Right lobe of liver (tissue), 6 donors: Measurements from ENCODE around the gene SNX19. TPM values are rescaled to one million over a fixed set of nuclear protein-coding genes. Genes with fewer than 3 reads are reported as not detected.

ENCODE experiments used
- ATAC-seq, 4 donors: fragments of 200-7000 bp; cut with Tn5 transposase; one replicate each; pipeline ENCODE4 v1.9.1; 2020; ENCODE audit warnings: mild to moderate bottlenecking in 4 of 4, moderate library complexity in 4 of 4
- DNase-seq, 3 donors: peaks; one replicate each; pipeline ENCODE4 v3.0.0-alpha.2; 2020
- H3K27ac ChIP-seq, 3 donors: fragments of 200-600 bp; one replicate each; pipeline ENCODE4 v1.8.0; 2022
- H3K27me3 ChIP-seq, 2 donors: fragments of 200-600 bp; one replicate each; pipeline ENCODE4 v1.8.0; 2022
- H3K36me3 ChIP-seq, 4 donors: fragments of 200-600 bp; sonication (generic) in 1 of 4; one replicate each; pipeline versions ENCODE4 v1.5.1 to v1.8.0; 2017 to 2022; ENCODE audit warnings: control low read depth in 1 of 4
- H3K4me1 ChIP-seq, 4 donors: fragments of 200-600 bp; sonication (generic) in 1 of 4; one replicate each; pipeline versions ENCODE4 v1.5.1 to v1.8.0; 2017 to 2022; ENCODE audit warnings: control low read depth in 1 of 4
- H3K4me3 ChIP-seq, 3 donors: fragments of 200-600 bp; one replicate each; pipeline ENCODE4 v1.8.0; 2022
- H3K9me3 ChIP-seq, 4 donors: fragments of 200-600 bp; sonication (generic) in 1 of 4; one replicate each; pipeline versions ENCODE4 v1.5.1 to v1.8.0; 2017 to 2022; ENCODE audit warnings: control low read depth in 1 of 4
- POLR2A ChIP-seq: fragments of 450-650 bp; IDR thresholded peaks from one replicate; pipeline ENCODE4 v1.6.1; 2017; ENCODE audit warnings: antibody characterized with exemption, mild to moderate bottlenecking
- WGBS: methylation state at CpG from one replicate; pipeline ENCODE4 v1.1.6; 2018; ENCODE audit warnings: low coverage, low lambda C conversion rate; ENCODE audit not compliant: insufficient coverage; ENCODE audit errors: missing lambda C conversion rate; 5-methylcytosine and 5-hydroxymethylcytosine counted together
- intact Hi-C, 2 donors: fragments of 100-400 bp; cut with DNase I; formaldehyde crosslinking; loops; one replicate each; pipeline versions ENCODE4 v1.11.2 to v1.14.1; 2022
- total RNA-seq, 6 experiments: library from RNA; depleted of rRNA in 2 of 6; stranded (reverse); fragments of >200 nt in 2 of 6; fragmentation: NEBNext Ultra II Directional in 3 of 6; extraction: Animal tissue kit (Norgen Biotek cat#: 25700) in 3 of 6; gene quantifications; one replicate each; pipeline versions ENCODE4 v1.1.0 to v1.2.4, GENCODE V29; 2016 to 2023
- TF ChIP-seq, protein P1 (sequence below), 4 donors: fragments of 200-600 bp in 3 of 4; fragments of 450-650 bp in 1 of 4; IDR thresholded peaks; one replicate each; pipeline versions ENCODE4 v1.5.1 to v1.8.0; 2016 to 2022; ENCODE audit warnings: antibody characterized with exemption in 4 of 4, mild to moderate bottlenecking in 2 of 4
- donor health status: DM: no; HTN: yes; CAD: no.
- donor health status: DM: no; HTN: no; CAD: no.
- donor health status: DM: no; HTN: no; CAD: no.
- donor health status: DM: no; HTN: yes; CAD: no.
- donor health status: DM: no; HTN: yes; CAD: no.

Gene SNX19
- total RNA-seq, 6 experiments from 2014 or later = 23.3 to 74.4 (median 32.7) TPM

DNA sequence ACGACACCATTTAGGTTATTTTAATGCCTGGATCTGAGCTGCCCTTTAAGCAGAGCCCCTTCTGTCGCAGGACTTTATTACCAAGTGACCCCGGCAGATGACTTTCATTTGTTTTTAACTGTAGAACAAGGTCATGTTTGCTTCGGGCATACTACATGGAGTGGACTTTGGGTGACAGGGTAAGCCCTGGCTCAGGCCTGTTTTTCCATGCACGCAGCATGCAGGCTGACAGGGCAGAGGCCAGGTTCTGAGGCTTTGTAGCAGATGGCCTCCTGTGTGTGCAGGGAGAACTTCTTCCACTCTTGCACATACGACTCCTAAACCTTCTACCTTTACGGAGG, 50.5 kb downstream of the SNX19 start:
- H3K27me3 ChIP-seq = no peaks in the 10 kb centered on the region
- TF ChIP-seq POLR2A = no peak
- TF ChIP-seq, protein P1, sequence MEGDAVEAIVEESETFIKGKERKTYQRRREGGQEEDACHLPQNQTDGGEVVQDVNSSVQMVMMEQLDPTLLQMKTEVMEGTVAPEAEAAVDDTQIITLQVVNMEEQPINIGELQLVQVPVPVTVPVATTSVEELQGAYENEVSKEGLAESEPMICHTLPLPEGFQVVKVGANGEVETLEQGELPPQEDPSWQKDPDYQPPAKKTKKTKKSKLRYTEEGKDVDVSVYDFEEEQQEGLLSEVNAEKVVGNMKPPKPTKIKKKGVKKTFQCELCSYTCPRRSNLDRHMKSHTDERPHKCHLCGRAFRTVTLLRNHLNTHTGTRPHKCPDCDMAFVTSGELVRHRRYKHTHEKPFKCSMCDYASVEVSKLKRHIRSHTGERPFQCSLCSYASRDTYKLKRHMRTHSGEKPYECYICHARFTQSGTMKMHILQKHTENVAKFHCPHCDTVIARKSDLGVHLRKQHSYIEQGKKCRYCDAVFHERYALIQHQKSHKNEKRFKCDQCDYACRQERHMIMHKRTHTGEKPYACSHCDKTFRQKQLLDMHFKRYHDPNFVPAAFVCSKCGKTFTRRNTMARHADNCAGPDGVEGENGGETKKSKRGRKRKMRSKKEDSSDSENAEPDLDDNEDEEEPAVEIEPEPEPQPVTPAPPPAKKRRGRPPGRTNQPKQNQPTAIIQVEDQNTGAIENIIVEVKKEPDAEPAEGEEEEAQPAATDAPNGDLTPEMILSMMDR (IDR thresholded peaks at IDR 0.05) = no peak
- WGBS = 16% methylated on average over 7 of the region's 7 CpGs
- ATAC-seq (peak; percentile 90 to 94 (median 92)), DNase-seq (peak; percentile 76 to 90 (median 89))
- H3K36me3 ChIP-seq = no peaks in the 10 kb centered on the region
- H3K4me1 ChIP-seq = peaks cover 0 to 20% (median 9%) of the 10 kb centered on the region in 4 donors
- H3K9me3 ChIP-seq = no peaks in the 10 kb centered on the region
- peak overlapping the region; percentile 73 to 94 (median 93) for H3K27ac ChIP-seq
- intact Hi-C loops = loop anchor here in 1 of 2 donors (10.0 kb wide), 1 partner anchor 651 kb away; no protein-coding TSS in a partner anchor
- H3K4me3 ChIP-seq = no peak overlapping the region

DNA sequence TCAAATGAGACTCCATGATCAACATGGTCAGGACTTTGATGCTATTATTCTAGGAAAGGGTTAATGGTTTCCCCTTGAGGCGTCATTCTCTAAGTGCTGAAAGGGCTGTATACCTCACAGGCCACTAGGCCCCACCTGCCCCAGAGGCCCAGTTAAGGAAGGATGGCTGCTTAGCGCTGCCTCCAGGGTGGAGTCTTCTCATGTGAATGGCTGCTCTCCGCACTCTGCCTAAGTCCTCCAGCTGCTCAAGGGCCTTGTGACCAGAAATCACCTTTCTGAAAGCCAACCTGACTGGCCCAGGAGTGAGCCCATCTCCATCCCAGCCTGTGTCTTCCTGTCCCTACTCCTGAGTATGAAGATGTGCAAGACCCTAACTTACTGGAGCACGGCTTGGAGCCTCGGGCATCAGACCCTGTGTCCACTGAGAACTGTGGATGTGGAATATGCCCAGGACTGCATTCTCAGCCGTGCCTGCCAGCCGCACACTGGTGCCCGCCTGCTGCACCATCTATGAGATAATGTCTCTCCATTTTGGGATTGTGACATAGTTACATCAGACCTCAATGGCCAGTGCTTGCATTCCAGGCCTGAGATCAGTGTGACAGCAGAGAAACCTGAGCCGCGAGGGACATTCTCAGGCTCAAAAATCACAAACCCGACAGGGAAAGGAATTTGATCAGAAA, 51.0 kb downstream of the SNX19 start:
- ATAC-seq = peak; percentile 72 to 80 (median 78)
- DNase-seq = peak; percentile 40 to 62 (median 60)
- intact Hi-C loops = loop anchor here in 1 of 2 donors (10.0 kb wide), 1 partner anchor 650 kb away; no protein-coding TSS in a partner anchor
- Histone ChIP-seq H3K4me3 (no peak overlapping the region), H3K27me3 (no peaks in the 10 kb centered on the region), H3K36me3 (no peaks in the 10 kb centered on the region), H3K9me3 (no peaks in the 10 kb centered on the region), H3K4me1 (peaks cover 0 to 20% (median 9%) of the 10 kb centered on the region in 4 donors), H3K27ac (peak overlapping the region; percentile 73 to 94 (median 93))
- 40% methylated on average over 2 of the region's 11 CpGs for WGBS
- no peak for TF ChIP-seq POLR2A
- TF ChIP-seq, protein P1 (IDR thresholded peaks at IDR 0.05) = no peak

DNA sequence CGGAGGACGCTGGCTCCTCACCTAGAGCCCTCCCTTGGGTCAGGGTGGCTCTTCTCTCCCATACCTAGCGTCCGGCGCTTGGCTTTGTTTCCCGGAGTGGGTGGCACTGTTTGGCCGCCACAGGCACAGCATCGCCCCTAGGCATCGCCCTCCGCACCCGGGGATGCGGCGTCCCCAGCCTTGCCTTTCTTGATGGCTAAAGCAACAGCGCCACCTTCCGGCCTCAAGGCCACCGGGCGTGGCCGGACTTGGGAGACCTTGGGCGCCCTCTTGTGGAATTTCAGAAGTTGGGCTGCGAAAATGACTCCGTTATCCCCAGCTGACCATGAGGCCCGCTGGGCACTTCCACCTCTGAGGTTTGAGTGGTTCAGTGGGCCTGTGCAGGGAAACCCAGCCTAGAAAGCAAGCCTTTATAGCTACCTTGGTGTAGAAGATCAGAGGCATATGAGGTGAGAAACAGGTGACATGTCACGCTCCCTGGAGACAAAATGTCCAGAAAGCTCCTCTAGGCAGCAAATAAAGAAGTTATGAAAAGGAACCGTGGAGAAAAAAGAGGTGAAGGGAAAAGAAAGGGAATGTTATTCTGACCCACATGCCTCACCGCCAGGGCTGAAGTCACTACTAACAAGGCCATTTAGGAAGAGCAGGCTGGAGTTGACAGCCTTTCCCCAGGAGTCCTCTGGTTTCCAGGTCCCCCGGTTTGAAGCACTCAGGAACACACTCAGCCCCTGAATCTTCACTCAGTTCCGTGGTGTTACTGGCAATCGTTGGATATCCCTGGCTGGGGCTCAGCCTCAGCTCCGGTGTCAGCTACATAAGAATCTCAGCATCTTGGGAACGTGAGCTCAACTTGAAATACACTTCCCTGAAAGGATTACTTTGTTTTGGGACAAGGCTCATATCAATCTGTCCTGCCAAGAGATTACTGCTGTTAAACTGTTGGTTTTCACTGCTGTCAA, 54.1 kb downstream of the SNX19 start:
- Histone ChIP-seq H3K27me3 (no peaks in the 10 kb centered on the region), H3K36me3 (no peaks in the 10 kb centered on the region), H3K4me3 (no peak overlapping the region), H3K4me1 (peaks cover 0 to 20% (median 9%) of the 10 kb centered on the region in 4 donors), H3K9me3 (no peaks in the 10 kb centered on the region), H3K27ac (no peak overlapping the region)
- DNase-seq (peak; percentile 90 to 91 (median 91)), ATAC-seq (peak; percentile 77)
- 57% methylated on average over 12 of the region's 30 CpGs for WGBS
- intact Hi-C loops = loop anchor here in 1 of 2 donors (5.0 to 10.0 kb wide), 2 partner anchors 435 to 647 kb away; partner anchors contain the start of gene ADAMTS8
- TF ChIP-seq, protein P1 (IDR thresholded peaks at IDR 0.05) = peak; percentile 100
- TF ChIP-seq POLR2A = no peak

DNA sequence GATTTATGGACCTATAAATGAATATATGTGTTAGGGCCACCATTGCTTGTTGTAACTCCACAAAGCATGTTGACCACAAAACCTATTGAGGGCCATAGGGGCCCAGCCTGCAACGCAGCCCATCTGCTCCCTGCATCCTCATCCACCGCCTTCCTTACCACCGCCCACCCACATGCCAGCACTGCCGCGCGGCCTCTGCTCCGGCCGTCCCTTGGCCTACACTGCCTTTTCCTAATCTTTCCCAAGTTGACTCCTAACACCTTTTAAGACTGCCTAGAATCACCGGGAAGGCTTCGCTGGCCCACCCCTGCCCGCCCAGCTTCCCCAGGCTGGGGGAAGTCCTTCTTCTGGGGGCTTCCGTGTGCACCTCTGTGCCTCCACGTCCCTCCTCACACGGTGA, 55.0 kb downstream of the SNX19 start:
- Histone ChIP-seq H3K9me3 (no peaks in the 10 kb centered on the region), H3K4me1 (peaks cover 0 to 12% (median 5%) of the 10 kb centered on the region in 4 donors), H3K27ac (no peak overlapping the region), H3K4me3 (no peak overlapping the region), H3K36me3 (no peaks in the 10 kb centered on the region), H3K27me3 (no peaks in the 10 kb centered on the region)
- TF ChIP-seq, protein P1 (IDR thresholded peaks at IDR 0.05) = no peak
- no peak for TF ChIP-seq POLR2A
- intact Hi-C loops = loop anchor here in 1 of 2 donors (5.0 to 10.0 kb wide), 2 partner anchors 434 to 646 kb away; partner anchors contain the start of gene ADAMTS8
- ATAC-seq = no peak
- WGBS = 82% methylated on average over 13 of the region's 14 CpGs
- no peak for DNase-seq
